SH-SY5Y (cell line): ENCODE measurements around the gene XRCC1.

Source experiments
- GATA2 ChIP-seq: IDR thresholded peaks from 2 replicates; pipeline ENCODE4 v1.6.1; 2011; ENCODE audit warnings: mild to moderate bottlenecking, low read depth, low read length
- GATA3 ChIP-seq: IDR thresholded peaks from 2 replicates; pipeline ENCODE4 v1.6.1; 2011; ENCODE audit warnings: low read depth, mild to moderate bottlenecking, low read length, moderate library complexity

DNA sequence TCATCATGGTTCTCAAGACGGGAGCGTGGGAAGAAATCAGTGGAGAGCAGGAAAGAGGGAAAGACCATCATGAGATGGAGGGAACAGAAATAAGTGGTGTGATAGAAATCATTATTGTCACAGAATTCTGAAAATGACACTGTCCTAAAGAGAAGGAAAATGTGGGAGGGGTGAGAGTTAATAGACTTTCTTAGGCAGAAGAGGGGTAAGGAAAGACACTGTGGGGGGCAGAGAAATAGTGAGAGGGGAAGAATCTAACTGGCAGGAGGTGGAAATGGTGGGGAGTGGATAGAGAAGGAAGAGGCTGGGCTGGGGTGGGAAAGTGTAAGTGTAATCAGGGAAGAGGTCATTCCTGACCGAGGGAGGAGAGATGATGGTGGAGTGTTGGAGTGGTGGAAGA, 3.5 kb upstream of the XRCC1 start:
- TF ChIP-seq GATA2: no peak
- no peak for TF ChIP-seq GATA3
